KMS-11 (cell line): Measurements from ENCODE around the gene ATP1A2.

Experiments used
- H2AFZ ChIP-seq: fragments of 200-600 bp; sonication (generic); 2 replicates; pipeline ENCODE4 v1.6.1; 2016; ENCODE audit warnings: antibody characterized with exemption, mixed run types, low read depth
- H3K27ac ChIP-seq: fragments of 200-600 bp; sonication (generic); 2 replicates; pipeline ENCODE4 v1.6.1; 2016; ENCODE audit warnings: mild to moderate bottlenecking, mixed run types
- H3K27me3 ChIP-seq: fragments of 200-600 bp; sonication (generic); 2 replicates; pipeline ENCODE4 v1.6.1; 2017; ENCODE audit warnings: mild to moderate bottlenecking, low read depth, mixed run types, moderate library complexity; ENCODE audit not compliant: insufficient read depth
- H3K36me3 ChIP-seq: fragments of 200-600 bp; sonication (generic); 2 replicates; pipeline ENCODE4 v1.6.1; 2017; ENCODE audit warnings: mild to moderate bottlenecking, mixed run types; ENCODE audit not compliant: insufficient read depth
- H3K4me1 ChIP-seq: fragments of 200-600 bp; sonication (generic); 2 replicates; pipeline ENCODE4 v1.6.1; 2016; ENCODE audit warnings: mild to moderate bottlenecking, low read depth, mixed run types; ENCODE audit not compliant: poor library complexity, severe bottlenecking
- H3K4me2 ChIP-seq: fragments of 200-600 bp; sonication (generic); 2 replicates; pipeline ENCODE4 v1.7.0; 2016; ENCODE audit warnings: mild to moderate bottlenecking, mixed run types
- H3K4me3 ChIP-seq: fragments of 200-600 bp; sonication (generic); IDR thresholded peaks from 2 replicates; pipeline ENCODE4 v1.6.1; 2017; ENCODE audit warnings: low read depth, low read length, mixed read lengths; ENCODE audit not compliant: insufficient read depth
- H3K79me2 ChIP-seq: fragments of 200-600 bp; sonication (generic); 2 replicates; pipeline ENCODE4 v1.6.1; 2016; ENCODE audit warnings: low read depth, mixed run types; ENCODE audit not compliant: insufficient read depth
- H3K9ac ChIP-seq: fragments of 200-600 bp; sonication (generic); 2 replicates; pipeline ENCODE4 v1.6.1; 2016; ENCODE audit warnings: mild to moderate bottlenecking, mixed run types
- H4K20me1 ChIP-seq: fragments of 200-600 bp; sonication (generic); 2 replicates; pipeline ENCODE4 v1.6.1; 2016; ENCODE audit warnings: mild to moderate bottlenecking, mixed run types; ENCODE audit not compliant: insufficient read depth
- CTCF ChIP-seq: fragments of 200-600 bp; sonication (generic); conservative IDR thresholded peaks from 2 replicates; pipeline ENCODE4 v1.6.1; 2017; ENCODE audit warnings: low read depth, mild to moderate bottlenecking, antibody characterized with exemption, low read length, moderate library complexity, mixed read lengths

ATP1A2 gene

GRCh38 chr1:160101037-160101716 lies 14.4 kb upstream of the ATP1A2 start:
- Histone ChIP-seq H4K20me1 (no peaks in the 10 kb centered on the region), H3K9ac (peak overlapping the region; percentile 66), H3K27ac (peak overlapping the region; percentile 17; the same call in 1 of the 2 replicates), H3K4me2 (peak overlapping the region; percentile 62), H3K79me2 (peaks cover 17% of the 10 kb centered on the region; the same call in 1 of the 2 replicates), H3K27me3 (no peaks in the 10 kb centered on the region), H3K4me3 (peak overlapping the region; percentile 83), H3K4me1 (peaks cover 42% of the 10 kb centered on the region), H3K36me3 (no peaks in the 10 kb centered on the region), H2AFZ (peak overlapping the region; percentile 94)
- peak; percentile 100 for TF ChIP-seq CTCF

GRCh38 chr1:160101717-160102522 lies 13.6 kb upstream of the ATP1A2 start:
- H3K79me2 ChIP-seq: peaks cover 12% of the 10 kb centered on the region; the same call in 1 of the 2 replicates
- peak overlapping the region; percentile 94 for H2AFZ ChIP-seq
- no peaks in the 10 kb centered on the region for H3K36me3 ChIP-seq
- H4K20me1 ChIP-seq: no peaks in the 10 kb centered on the region
- H3K27me3 ChIP-seq: no peaks in the 10 kb centered on the region
- H3K27ac ChIP-seq: no peak overlapping the region; the same call in 1 of the 2 replicates
- H3K4me3 ChIP-seq: peak overlapping the region; percentile 83
- H3K9ac ChIP-seq: peak overlapping the region; percentile 66; the same call in 1 of the 2 replicates
- H3K4me2 ChIP-seq: peak overlapping the region; percentile 62
- TF ChIP-seq CTCF: no peak
- peaks cover 36% of the 10 kb centered on the region for H3K4me1 ChIP-seq

- Histone ChIP-seq H2AFZ (no peak overlapping the region), H4K20me1 (no peaks in the 10 kb centered on the region), H3K27ac (no peak overlapping the region), H3K36me3 (no peaks in the 10 kb centered on the region), H3K79me2 (no peaks in the 10 kb centered on the region), H3K27me3 (no peaks in the 10 kb centered on the region), H3K4me1 (peaks cover 26% of the 10 kb centered on the region), H3K4me2 (no peak overlapping the region), H3K9ac (no peak overlapping the region), H3K4me3 (no peak overlapping the region)
- no peak for TF ChIP-seq CTCF
Measured at GRCh38 chr1:160103658-160104408, 11.7 kb upstream of the ATP1A2 start.

GRCh38 chr1:160104486-160104885 lies 11.1 kb upstream of the ATP1A2 start:
- TF ChIP-seq CTCF: no peak
- Histone ChIP-seq H4K20me1 (no peaks in the 10 kb centered on the region), H3K27ac (no peak overlapping the region), H3K9ac (no peak overlapping the region), H3K79me2 (no peaks in the 10 kb centered on the region), H3K4me1 (peaks cover 20% of the 10 kb centered on the region), H3K36me3 (no peaks in the 10 kb centered on the region), H2AFZ (no peak overlapping the region), H3K4me3 (no peak overlapping the region), H3K4me2 (no peak overlapping the region), H3K27me3 (no peaks in the 10 kb centered on the region)
